Stomach (tissue), 4 donors: ENCODE data around the gene MAST4.

Source experiments
- EP300 ChIP-seq: sonication (generic); formaldehyde crosslinking; IDR thresholded peaks from one replicate; pipeline ENCODE4 v1.6.1; 2017; ENCODE audit warnings: antibody characterized with exemption
- TF ChIP-seq, protein P1 (sequence below), 7 experiments: fragments of 450-650 bp in 4 of 7; fragments of 200-600 bp in 3 of 7; sonication (generic) in 3 of 7; IDR thresholded peaks; one replicate each; pipeline ENCODE4 v1.5.1; 2016 to 2019; ENCODE audit warnings: antibody characterized with exemption in 7 of 7, control low read depth in 2 of 7, mild to moderate bottlenecking in 1 of 7

DNA sequence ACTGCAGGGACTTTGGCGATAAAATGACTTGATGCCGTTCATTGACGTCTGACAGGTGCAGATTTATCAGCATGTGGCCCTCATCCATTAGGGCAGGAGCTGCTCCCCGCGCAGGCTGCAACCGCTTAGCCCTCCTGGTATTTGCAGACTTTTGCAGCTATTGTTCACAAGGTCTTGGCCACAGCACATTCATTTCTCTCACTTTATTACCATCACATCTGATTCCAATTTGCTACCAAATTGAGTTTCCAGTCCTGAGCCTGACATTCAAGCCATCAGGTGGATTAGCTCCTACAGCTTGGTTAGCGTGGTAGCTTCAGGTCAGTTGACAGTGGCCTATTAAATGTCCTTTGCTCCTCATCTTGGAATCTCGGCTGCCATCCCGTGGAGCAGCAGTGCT, 301.2 kb downstream of the MAST4 start:
- no peak for TF ChIP-seq EP300
- TF ChIP-seq, protein P1, sequence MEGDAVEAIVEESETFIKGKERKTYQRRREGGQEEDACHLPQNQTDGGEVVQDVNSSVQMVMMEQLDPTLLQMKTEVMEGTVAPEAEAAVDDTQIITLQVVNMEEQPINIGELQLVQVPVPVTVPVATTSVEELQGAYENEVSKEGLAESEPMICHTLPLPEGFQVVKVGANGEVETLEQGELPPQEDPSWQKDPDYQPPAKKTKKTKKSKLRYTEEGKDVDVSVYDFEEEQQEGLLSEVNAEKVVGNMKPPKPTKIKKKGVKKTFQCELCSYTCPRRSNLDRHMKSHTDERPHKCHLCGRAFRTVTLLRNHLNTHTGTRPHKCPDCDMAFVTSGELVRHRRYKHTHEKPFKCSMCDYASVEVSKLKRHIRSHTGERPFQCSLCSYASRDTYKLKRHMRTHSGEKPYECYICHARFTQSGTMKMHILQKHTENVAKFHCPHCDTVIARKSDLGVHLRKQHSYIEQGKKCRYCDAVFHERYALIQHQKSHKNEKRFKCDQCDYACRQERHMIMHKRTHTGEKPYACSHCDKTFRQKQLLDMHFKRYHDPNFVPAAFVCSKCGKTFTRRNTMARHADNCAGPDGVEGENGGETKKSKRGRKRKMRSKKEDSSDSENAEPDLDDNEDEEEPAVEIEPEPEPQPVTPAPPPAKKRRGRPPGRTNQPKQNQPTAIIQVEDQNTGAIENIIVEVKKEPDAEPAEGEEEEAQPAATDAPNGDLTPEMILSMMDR (IDR thresholded peaks at IDR 0.05): no peak
